GM19467 (cell line): Measurements from ENCODE around the gene CDKL4.
"Not testable (repeated sequence)": the region's sequence is repeated elsewhere in the genome, so short reads cannot be mapped to it uniquely, and the experiment has no call there.

Experiments
- ATAC-seq: cut with Tn5 transposase; IDR thresholded peaks from one replicate; pipeline ENCODE4 v1.9.1; 2021; ENCODE audit warnings: mild to moderate bottlenecking, moderate library complexity; ENCODE audit not compliant: unreplicated experiment

CDKL4 gene

GRCh38 chr2:39234754-39235153 lies 9.0 kb downstream of the CDKL4 start:
- no peak for ATAC-seq

- no peak for ATAC-seq
Measured at GRCh38 chr2:39232141-39232540, 11.6 kb downstream of the CDKL4 start.

- ATAC-seq = no peak
Measured at GRCh38 chr2:39228413-39229209, 15.2 kb downstream of the CDKL4 start.

DNA sequence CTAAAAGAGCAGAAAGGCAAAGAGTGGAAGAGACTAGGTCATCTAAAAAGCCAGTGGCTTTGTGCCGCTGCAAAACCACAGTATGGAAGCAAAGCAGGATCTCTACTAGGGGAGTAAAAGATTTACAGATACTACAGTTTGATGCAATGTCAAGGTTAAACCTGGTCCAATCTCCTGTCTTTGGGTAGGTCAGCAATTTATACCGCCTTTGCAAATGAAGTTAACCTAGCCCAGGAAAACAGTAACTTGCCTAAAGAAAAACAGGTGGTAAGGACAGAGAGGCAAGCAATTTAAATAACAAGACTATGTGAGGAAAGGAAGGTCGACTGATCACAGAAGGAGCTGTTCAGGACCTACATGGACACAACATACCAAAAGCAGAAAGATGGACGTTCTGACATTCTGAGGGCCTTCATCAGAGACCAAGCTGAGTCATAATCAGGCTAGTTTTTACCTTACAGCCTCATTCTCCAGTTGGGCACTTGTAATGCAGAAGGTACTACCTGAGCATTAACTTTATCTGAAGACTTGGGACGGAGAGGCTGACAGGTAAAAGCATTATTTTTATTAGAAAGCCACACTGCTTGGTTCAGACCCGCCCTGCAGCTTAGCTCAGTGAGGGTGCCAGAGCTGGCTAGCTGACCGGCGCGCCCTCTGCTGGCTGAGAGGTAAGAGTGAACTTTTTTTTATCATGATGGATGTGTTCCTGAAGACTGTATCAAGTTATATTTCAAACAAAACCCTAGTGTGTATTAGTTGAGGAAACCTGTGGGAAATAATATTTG lies 15.9 kb downstream of the CDKL4 start:
- no peak for ATAC-seq

DNA sequence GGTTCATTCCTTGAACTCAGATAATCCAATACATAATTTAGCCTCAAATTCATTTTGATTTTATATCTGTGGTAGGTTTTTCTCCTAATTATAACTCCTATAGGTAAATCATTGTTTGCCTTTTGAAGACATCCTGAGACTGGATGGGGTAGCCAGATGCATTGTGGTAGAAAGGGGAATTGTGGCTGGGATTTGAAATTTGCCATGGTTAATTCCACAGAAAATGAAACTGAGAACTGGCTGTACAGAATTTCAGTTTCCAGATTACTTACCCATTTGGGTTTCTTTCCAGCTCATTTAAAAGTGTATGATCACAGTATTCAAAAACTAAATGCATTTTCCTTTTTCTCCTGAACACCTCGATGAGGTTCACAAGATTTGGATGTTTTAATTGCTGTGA lies 18.2 kb downstream of the CDKL4 start:
- ATAC-seq = no peak

- no peak for ATAC-seq
Measured at GRCh38 chr2:39223909-39224308, 19.9 kb downstream of the CDKL4 start.

DNA sequence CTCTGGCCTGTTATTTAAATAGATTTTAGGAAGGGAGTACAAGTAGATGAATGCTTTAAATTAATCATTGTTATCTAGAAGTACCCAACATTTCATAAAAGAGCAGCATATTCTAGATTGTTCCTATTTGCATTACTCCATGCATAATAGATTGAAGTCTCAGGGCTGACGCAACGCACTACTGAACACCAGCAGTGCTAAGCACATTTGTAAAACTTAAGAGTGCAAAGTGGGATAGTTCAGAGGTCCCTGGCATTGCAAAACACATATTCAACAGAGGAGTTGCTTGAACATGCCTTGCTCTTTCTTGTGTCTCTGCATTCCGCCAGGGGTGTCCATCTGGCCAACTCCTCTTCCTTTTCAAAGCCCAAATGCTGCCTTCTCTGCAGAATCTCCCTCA lies 22.3 kb downstream of the CDKL4 start:
- ATAC-seq = no peak

- no peak for ATAC-seq
Measured at GRCh38 chr2:39220136-39220535, 23.6 kb downstream of the CDKL4 start.

GRCh38 chr2:39218391-39218790 lies 25.4 kb downstream of the CDKL4 start:
- ATAC-seq = no peak

- no peak for ATAC-seq
Measured at GRCh38 chr2:39217192-39217550, 26.6 kb downstream of the CDKL4 start.

- ATAC-seq = no peak
Measured at GRCh38 chr2:39216346-39217191, 27.2 kb downstream of the CDKL4 start.

GRCh38 chr2:39215545-39215944 lies 28.2 kb downstream of the CDKL4 start:
- no peak for ATAC-seq

GRCh38 chr2:39213015-39213414 lies 30.8 kb downstream of the CDKL4 start:
- no peak for ATAC-seq

DNA sequence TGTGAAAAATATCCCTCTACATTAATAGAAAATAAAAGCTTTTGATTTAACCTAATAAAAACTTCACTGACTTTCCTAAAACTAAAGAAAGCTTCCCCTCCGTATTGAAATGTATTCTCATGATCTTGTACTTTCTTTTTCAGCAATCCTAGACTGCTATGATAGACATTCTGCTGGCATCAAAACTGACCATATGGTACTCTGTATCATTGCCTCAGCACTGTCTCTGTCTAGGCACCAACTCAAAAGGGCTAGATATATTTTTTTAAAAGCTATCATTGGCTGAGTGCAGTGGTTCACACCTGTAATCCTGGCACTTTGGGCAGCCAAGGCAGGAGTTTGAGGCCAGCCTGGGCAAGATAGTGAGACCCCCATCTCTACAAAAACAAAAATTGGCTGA lies 32.9 kb downstream of the CDKL4 start:
- ATAC-seq = no peak

DNA sequence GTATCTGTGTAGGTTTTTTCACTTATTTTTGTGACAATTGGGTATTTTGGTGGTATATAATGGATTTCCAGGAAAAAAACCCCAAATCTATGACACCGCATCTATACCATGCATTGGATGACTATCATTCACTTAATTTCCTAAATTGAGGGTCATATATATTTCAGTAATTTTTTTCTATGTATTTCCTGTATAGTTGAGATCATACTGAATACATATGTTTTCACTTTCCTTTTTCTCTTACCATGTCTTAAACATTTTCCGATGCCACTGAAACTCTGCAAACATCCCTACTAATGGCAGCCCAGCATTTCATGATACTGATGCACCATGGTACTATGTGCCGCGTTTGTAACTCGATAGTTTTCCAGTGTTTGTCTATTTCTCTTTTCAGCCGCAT lies 40.4 kb downstream of the CDKL4 start:
- ATAC-seq = no peak

- no peak for ATAC-seq
Measured at GRCh38 chr2:39202639-39203369, 41.0 kb downstream of the CDKL4 start.

DNA sequence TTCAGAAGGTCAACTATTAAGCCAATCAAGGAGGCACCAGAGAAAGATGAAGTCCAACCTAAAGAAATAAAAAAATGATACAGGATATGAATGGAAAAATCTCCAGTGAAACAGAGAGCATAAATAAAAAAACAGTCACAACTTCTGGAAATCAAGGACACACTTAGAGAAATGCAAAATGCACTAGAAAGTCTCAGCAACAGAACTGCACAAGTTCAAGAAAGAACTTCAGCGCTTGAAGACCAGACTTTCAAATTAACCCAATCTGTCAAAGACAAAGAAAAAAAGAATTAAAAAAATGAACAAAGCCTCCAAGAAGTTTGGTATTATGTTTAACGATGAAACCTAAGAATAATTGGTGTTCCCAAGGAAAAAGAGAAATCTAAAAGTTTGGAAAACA lies 46.8 kb downstream of the CDKL4 start:
- ATAC-seq = not testable (repeated sequence)

- ATAC-seq = no peak
Measured at GRCh38 chr2:39194686-39195085, 49.1 kb downstream of the CDKL4 start.

DNA sequence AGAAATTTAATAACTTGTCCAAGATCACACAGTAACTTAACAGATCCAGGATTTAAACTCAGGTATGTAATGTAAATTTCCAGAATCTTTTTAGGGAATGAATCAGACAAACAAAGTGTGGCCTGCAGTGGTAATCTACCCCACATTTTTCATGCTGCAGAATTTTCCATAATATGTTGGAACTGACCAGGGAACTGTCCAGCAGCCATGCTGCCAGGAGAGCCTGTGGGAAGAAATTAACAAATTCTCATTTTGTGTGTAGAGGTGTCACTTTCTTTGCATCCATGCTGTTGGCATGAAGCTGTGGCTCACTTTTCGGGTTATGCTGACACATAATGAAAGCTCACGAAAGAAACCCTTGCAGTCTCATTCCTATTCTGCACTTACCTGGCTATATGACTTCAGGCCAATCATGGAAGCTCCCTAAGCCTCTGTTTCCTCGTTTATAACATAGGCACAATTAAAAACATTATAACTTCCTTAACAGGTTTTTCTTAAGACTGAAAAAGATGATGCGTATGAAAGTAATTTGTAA lies 54.7 kb downstream of the CDKL4 start:
- ATAC-seq = no peak

GRCh38 chr2:39183673-39184072 lies 60.1 kb downstream of the CDKL4 start:
- ATAC-seq = no peak

GRCh38 chr2:39181297-39181696 lies 62.5 kb downstream of the CDKL4 start:
- ATAC-seq = no peak
